GM18502 (cell line): ENCODE measurements around the gene ACSF2.
"Not testable (repeated sequence)": the region's sequence is repeated elsewhere in the genome, so short reads cannot be mapped to it uniquely, and the experiment has no call there.

Experiments
- ATAC-seq: cut with Tn5 transposase; IDR thresholded peaks from one replicate; pipeline ENCODE4 v1.9.1; 2021; ENCODE audit warnings: mild to moderate bottlenecking; ENCODE audit not compliant: unreplicated experiment, poor library complexity

ACSF2 gene

DNA sequence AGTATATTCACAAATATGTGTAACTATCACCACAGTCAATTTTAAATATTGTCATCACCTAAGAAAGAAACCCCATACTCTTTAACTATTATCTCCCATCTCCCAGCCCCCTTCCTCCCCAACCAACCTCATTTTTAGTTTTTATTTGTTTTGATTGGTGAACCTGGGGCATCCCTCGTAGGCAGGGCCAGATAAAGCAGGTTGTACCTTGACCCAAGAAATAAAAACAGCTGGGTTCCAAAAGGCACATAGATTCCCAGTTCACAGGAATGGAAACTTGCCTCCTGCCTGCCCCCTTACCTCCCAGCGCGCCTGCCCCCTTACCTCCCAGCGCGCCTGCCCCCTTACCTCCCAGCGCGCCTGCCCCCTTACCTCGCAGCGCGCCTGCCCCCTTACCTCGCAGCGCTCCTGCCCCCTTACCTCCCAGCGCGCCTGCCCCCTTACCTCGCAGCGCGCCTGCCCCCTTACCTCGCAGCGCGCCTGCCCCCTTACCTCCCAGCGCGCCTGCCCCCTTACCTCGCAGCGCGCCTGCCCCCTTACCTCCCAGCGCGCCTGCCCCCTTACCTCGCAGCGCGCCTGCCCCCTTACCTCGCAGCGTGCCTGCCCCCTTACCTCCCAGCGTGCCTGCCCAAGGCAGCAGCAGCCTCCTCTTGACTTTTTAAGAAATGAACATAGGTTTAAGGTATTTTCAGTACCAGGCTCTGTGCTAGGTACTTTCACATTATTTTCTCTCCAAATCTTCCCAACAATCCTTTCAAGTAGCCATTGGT is 49.9 kb downstream of the ACSF2 start:
- not testable (repeated sequence) for ATAC-seq

DNA sequence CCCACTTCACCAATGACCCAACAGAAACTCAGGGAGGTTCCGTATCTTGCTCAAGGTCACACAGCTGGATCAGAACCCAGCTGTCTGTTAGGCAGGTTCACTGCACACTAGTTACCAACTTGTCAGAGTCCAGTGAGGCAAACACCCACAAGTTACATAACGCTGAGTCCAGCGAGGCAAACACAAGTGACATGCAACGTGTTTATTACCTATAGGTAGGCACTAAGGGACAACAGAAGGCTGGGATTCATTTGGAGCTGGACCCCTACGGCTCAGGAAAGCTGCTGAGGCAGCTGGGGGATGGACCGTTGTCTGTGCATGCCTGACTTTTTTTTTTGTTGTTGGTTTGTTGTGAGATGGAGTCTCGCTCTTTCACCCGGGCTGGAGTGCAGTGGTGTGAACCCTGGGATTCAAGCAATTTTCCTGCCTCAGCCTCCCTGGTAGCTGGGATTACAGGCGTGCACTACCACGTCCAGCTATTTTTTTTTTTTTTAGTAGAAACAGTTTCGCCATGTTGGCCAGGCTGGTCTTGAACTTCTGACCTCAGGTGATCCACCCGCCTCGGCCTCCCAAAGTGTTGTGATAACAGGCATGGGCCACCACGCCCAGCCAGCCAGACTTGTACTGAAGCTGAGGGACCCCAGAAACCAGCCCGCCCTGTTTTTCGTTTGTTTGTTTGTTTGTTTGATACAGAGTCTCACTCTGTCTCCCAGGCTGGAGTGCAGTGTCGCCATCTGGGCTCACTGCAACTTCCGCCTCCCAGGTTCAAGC is 50.7 kb downstream of the ACSF2 start:
- no peak for ATAC-seq

DNA sequence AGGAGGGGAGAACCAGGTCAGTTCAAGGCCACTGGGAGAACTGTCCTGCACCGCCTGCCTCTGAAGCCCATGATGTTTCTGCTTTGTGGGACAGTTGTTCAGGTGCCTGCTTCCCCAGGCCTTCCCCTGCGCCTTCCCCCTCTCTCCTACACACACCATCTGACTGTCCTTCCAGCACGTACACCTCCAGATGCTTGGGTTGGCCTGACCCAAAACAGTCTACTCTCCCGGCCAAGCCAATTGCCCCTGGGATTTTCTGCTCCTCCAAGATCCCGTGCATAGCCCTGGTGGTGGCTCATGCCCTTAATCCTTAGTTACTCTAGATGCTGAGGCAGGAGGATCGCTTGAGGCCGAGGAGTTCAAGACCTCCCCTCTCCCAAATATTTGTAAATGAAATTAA is 52.0 kb downstream of the ACSF2 start:
- no peak for ATAC-seq

DNA sequence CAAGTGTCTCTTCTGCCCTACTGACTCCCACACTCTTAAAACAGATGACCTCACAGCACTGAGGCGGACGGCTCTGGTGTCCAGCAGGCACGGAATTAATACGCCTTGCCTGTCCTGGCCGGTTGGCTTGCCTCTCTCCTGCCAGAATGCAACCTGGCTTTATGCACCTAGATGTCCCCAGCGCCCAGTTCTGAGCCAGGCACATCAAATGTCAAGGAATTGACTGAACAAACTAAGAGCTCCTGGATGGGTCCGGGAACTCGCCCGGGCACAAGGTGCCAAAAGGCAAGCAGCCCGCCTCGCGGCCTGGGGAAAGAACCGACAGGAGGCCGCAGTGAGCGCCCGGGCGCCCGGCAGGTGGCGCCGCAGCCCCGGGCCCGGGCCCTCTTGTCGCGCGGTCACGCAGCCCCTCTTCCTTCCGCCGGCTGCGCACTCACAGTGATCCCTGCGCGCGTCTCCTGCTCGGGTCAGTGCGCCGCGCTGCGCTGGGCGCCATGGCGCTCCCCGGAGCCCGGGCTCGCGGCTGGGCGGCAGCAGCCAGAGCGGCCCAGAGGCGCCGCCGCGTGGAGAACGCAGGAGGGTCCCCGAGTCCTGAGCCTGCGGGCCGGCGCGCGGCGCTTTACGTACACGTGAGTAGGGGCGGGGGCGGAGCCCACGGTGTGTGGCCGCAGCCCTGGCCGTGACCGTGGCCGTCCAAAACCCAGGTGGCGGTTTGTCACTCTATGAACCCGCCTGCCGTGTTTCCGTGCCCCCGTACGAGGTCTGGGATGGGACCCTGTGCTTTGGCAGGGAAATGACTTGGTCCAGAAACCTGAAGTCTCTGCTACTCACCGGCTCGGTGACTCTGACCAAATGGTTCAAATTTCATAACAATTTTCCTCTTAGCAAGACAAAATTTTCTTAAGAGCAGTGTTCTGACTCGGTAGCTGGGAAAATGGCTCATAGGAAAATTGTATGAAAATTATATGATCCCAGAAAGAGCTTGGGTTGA is 52.7 kb downstream of the ACSF2 start, which contains the start of gene RSAD1:
Gene RSAD1 (plus strand): TSS at position 470 of the 991 bp plus-strand sequence. CDS start 25 bp downstream, at position 495.
- peak; percentile 90 for ATAC-seq

DNA sequence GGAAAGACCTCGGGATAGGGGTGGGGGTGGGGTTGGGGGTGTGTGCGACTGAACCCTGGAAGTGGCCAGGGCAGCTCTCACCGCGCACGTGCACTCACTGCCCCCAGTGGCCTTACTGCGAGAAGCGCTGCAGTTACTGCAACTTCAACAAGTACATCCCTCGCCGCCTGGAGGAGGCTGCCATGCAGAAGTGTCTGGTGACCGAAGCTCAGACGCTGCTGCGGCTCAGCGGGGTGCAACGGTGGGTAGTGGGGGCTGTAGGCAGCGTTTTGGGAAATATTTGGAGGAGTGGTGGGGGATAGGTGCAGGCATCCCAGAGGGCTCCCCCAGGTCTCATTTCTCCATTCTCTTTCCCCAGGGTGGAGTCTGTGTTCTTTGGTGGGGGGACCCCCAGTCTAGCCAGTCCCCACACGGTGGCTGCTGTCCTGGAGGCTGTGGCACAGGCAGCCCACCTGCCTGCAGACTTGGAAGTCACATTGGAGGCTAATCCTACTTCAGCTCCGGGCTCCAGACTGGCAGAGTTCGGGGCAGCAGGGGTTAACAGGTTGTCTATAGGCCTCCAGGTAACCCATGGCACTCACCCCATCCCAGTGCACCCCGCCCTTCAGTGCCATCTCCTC is 53.6 kb downstream of the ACSF2 start:
- ATAC-seq: no peak

DNA sequence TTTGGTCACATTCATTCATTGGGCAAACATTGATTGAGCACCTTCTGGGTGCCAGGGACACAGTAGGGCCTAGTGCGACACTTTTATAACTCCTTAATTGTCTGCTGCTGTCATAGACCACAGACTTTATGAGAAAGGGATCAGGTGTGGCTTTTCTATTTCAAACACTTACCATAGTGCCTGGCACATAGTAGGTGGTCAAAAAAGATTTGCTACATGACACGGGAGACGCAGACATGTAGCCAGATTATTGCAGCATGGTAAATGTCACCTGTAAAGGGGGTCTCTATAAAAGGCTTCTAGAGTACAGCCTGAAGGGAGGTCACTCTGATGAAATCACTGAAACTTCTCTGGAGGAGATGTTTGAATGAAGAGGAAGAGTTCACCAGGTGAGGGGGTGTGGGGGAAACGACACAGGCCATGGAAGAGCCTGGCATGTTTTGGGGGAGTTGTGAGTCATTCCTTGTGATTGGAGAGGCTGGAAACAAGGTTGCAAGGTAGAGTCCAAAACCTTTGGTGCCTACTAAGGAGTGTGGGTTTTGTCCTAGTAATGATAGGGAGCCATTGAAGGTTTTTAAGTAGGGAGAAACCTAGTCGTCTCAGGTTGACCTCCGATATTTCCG is 54.2 kb downstream of the ACSF2 start:
- no peak for ATAC-seq

DNA sequence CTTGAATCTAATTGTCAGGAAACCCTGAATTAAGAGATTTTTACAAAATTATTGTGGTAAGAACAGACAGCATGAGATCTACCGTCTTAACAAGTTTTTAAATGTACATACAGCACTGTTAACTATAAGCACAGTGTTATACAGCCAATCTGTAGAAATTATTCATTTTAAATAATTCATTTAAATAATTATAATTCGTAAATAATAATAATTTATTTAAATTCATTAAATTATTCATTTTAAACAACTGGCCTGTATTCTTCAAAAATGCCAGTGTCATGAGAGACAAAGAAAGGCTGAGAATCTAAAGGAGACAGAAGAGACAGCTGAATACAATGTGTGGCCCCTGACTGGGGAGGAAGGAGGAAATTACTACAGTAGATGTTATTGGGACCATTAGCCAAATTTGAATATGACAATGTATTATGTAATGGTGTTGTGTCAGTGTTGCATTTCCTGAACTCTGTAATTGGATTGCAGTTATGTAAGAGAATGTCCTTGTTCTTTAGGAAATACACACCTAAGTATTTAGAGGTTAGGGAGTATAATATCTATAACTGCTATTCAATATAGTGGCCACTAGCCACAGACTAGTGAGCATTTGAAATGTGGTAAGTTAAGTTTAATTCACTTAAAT is 55.0 kb downstream of the ACSF2 start:
- ATAC-seq: no peak

DNA sequence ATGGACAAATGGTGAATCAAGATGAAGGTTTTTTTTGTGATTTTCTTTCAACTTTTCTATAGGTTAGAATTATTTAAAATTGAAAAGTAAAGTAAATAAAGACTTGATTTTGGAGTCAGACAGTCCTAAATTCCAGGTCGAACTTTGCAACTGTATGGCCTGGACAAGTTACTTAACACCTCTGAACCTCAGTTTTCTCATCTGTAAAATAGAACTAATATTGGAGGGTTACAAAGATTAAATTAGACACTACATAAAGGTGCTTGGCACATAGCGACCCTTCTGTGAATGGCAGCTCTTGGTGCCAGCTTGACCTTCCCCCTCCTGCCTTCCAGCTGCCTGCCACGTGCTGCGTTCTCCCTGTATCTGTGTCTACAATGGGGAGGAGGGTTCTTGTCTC is 55.6 kb downstream of the ACSF2 start:
- no peak for ATAC-seq

DNA sequence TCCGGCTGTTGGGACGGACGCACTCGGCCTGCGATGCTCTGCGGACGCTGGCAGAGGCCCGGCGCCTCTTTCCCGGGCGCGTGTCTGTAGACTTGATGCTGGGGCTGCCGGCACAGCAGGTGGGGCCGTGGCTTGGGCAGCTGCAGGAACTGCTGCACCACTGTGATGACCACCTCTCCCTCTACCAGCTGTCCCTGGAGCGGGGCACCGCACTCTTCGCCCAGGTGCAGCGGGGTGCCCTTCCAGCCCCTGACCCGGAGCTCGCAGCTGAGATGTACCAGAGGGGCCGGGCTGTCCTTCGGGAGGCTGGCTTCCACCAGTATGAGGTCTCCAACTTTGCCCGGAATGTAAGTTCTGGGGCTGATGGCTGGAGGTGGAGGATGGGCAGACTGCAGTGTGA is 56.1 kb downstream of the ACSF2 start:
- ATAC-seq: no peak

DNA sequence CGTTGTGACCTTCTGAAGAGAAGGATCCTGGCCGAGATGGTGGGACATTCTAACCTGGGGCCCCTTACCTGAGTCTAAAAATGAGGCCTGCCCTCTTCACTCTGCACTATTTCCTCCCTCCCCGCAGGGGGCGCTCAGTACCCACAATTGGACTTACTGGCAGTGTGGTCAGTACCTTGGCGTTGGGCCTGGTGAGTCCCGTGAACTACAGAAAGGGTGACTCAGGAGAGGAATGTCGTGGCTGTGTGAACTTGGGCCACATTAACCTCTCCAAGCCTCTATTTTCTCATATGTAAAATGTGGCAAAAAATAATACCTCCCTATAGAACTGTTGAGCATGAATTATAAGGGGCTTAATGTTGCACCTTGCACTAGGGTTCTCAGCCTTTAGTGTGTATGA is 56.5 kb downstream of the ACSF2 start:
- ATAC-seq: peak; percentile 38

DNA sequence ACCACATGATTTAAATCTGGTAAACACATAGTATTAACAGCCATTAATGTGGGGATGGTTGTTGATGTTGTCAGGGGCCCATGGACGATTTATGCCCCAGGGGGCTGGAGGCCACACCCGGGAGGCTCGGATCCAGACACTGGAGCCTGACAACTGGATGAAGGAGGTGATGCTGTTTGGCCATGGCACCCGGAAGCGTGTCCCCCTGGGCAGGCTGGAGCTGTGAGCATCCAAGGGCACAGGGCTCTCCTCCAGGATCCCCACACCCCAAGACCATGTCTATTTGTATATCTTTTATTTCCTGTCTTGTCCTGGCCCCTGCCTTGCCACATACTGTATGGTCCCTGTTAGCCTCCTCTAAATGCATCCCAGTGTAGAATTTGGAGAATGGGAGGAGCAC is 57.2 kb downstream of the ACSF2 start:
- no peak for ATAC-seq

DNA sequence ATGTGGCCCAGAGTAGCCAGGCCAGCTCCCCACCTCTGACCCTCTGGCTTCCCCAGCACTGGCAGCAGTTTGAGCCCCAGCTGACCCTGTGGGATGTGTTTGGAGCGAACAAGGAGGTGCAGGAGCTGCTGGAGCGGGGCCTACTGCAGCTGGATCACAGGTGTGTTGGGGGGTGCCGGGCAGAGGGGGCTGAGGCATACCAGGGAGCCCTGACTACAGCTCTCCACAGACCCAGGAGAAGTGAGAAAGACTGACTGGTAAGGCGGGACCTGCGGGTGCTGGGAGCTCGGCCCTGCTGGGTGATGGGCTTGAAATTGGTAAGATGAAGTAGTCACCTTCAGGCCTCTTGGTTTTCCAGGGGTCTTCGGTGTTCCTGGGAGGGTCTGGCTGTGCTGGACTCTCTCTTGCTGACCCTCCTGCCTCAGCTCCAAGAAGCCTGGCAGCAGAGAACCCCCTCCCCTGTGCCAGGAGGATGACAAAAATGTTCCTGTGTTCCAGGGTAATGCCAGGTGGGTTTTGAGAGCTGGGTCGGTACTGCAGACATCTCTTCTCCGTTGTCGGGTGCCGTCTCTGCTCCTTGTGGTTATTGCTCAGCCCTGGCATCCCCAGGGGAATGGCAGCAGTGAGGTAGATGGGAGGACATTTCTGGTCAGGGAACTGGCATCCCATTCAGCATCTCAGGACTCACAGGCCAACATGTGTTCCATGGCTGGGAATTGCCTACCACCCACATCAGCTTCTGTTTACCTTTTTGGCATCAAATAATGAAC is 58.6 kb downstream of the ACSF2 start:
- no peak for ATAC-seq

DNA sequence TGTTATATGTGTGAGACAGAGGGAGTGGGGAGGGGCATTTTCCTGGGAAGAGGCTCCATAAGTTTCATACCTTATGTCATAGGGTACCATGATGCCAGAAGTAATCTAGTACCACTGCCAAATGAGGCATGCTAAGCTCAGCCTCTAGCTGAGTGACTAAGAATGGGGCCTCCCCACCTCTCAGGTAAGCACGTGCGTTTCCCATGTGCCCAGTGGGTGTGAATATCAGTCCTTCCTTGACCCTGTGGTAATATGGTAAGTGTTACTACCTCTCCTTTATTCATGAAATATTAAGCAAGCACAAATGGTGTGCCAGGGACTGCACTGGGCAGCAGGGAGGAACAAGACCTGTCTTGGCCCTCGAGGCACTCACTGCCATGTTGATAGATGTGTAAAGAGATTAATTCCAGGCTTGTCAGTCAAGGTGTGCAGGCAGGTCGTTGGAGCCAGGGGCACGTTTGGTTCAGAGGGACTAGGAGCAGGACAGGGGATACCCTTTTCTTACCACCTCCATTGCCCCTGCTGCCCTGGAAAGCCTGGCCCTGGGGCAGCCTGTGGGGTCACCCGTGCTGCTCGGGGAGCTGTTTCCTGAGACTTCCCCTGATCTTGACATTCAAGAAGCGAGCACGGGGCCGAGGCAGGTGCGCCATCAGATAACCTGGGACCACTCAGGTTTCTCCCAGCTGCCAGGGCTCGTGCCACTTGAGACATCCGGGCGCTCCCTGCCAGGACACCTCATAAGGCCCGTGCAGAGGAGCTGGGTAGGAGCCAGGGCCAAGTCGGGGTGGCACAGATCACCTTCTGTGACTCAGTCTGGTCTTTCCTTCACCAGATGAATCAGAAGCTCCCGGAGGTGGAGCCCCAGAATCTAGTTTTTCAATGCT is 61.4 kb downstream of the ACSF2 start:
- ATAC-seq: no peak

DNA sequence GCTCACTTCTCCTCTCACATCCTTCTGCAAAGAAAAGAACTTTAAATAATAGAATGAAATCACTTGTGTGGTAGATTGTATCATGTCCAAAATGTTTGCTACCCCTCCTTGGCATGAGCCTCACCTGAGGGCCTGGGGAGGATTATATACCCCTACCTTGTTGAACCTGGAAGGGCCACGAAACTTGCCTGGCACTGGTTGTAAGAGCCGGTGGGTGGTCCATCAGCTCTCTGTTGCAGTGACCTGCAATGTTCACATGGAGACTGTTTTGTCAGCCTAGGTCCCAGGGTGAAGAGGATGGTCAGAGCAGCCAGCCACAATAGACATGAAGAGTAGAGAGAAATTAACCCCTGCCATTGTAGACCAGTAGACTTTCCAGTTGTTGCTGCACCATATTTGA is 62.9 kb downstream of the ACSF2 start:
- no peak for ATAC-seq

DNA sequence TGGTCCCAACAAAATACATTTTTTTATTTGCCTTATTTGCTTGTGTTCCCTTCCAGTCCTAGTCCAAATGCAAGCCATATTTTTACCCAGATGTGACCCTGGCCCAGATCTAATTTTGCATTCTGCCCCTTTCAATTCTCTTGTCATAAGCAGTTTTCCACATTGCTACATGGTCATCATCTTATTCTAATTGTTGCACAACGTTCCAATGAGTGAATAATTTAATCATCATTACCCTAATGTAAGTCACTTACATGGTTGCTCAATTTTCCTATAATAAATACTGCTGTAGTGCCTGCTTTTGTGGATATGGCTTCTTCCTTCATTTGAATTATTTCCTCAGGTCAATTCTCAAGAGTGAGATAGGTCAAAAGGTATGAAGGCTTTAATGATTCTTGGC is 65.5 kb downstream of the ACSF2 start:
- no peak for ATAC-seq

DNA sequence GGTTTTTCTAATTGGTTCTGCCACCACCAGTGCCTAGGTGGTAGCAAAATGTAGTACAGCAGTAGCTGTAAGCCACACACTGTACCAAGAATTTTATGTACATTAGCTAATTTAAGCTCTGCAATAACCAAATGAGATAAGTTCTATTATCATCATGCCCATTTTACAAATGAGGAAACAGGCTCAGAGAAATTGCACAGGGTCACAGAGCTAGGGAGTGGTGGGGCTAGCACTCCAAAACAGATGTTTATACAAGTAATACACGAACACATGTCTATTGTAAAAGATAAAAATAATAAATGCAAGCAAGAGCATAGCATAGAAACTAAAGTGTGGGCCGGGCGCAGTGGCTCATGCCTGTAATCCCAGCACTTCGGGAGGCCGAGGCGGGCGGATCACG is 66.2 kb downstream of the ACSF2 start:
- no peak for ATAC-seq

DNA sequence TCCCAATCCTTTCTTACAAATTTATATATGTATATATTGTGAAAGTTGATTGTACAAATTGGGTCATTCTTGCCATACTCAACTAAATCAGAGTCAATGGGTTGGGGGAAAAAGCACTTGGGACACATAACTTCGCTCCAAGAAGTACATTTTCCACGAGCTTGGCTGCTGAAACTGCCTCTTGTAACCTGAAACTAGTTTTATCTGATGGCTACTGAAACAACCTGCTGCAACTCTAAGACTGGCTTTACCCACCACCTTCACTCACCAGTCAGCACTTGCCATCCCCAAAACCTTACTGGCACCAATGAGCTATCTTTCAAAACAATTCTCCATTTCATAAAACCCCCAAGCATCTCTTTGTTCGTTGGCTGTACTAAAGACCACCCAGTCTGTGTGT is 67.7 kb downstream of the ACSF2 start:
- ATAC-seq: no peak
